HL-60 (cell line): ENCODE data around the gene PPIL1.

Experiments used
- DNase-seq, 2 experiments: peaks; one replicate each; pipeline ENCODE4 v3.0.0-alpha.2; 2010 to 2020; ENCODE audit warnings: low read depth in 1 of 2, low spot score in 1 of 2
- H3K27ac ChIP-seq: fragments of 250-450 bp; sonication (Bioruptor Pico); replicated peaks from 2 replicates; pipeline ENCODE4 v1.5.1; 2020; ENCODE audit warnings: mild to moderate bottlenecking, moderate library complexity
- H3K27me3 ChIP-seq: fragments of 250-450 bp; sonication (Bioruptor Pico); 2 replicates; pipeline ENCODE4 v1.5.1; 2021; ENCODE audit warnings: mild to moderate bottlenecking, moderate library complexity; ENCODE audit not compliant: insufficient read depth, poor library complexity, severe bottlenecking
- H3K4me3 ChIP-seq: replicated peaks from 2 replicates; pipeline ENCODE4 v1.5.1; 2011; ENCODE audit warnings: mild to moderate bottlenecking, control low read depth, low read length; ENCODE audit not compliant: insufficient read depth
- GABPA ChIP-seq: IDR thresholded peaks from 2 replicates; pipeline ENCODE4 v1.6.1; 2012; ENCODE audit warnings: low read depth
- POLR2AphosphoS5 ChIP-seq: IDR thresholded peaks from 2 replicates; pipeline ENCODE4 v1.6.1; 2012; ENCODE audit warnings: low read depth
- SPI1 ChIP-seq: IDR thresholded peaks from 2 replicates; pipeline ENCODE4 v1.6.1; 2012; ENCODE audit warnings: low read depth, mild to moderate bottlenecking, borderline replicate concordance
- TF ChIP-seq, protein P1 (sequence below): IDR thresholded peaks from one replicate; pipeline ENCODE4 v1.5.1; 2011; ENCODE audit warnings: low read length, control low read depth, inconsistent platforms; ENCODE audit not compliant: insufficient read depth
- TF ChIP-seq, protein P2 (sequence below): IDR thresholded peaks from 2 replicates; pipeline ENCODE4 v1.6.1; 2012; ENCODE audit warnings: low read depth; ENCODE audit not compliant: insufficient replicate concordance

Gene PPIL1

DNA sequence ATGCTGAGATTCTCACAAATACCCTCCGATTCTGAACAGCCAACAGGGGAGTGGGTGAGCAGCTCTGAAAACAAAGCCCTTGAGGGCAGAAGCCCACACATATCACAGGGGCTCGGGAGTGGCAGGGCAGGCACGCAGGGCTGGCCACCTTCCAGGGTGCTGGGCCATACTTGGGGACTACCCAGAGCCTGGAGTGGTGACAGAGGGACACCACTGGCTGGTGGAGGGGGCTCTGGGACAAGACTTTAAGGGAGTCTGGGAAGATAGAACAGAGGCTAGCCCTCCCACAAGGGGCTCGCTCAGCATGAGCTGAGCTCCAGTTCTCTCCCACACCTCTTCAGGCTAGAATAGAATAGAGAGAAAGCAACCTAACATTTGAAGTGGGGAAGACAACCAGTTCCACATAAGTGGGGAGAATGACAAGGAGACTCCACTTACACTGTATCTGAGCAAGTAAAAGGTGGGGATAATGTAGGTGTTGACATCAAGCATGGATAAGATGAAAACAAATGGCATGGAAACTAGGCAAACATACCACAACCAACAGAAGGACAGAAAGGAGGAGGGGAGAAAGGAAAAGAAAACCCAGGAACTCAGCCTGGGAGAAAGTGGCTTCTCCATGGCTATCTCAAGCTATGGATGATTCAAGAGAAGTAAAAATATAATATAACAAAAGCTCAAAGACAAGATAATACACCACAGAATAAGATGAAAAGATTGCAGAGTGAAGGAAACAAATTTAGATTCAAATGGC is 7.0 kb downstream of the PPIL1 start:
- no peak for DNase-seq

DNA sequence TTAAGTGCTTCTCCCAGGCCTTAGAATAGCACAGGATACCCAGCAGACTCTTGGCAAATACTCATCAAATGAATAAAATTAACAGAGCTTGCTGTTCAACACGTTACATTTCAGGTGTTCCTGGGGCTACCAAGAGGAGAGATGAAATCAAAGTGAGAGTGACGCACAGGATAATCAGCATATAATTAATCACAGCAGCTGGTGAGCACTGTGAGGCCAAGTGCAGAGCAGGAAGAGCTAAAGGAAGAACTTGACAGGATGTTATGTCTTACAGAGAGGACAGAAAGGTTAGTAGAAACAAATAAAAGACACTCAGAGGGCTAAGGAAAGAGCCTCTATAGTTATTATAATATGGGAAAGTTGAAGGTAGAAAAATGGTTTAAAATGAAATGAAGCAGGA is 8.8 kb downstream of the PPIL1 start:
- Histone ChIP-seq H3K27me3 (no peaks in the 10 kb centered on the region), H3K27ac (no peak overlapping the region), H3K4me3 (no peak overlapping the region)
- no peak for DNase-seq
- TF ChIP-seq POLR2AphosphoS5: no peak
- TF ChIP-seq, protein P1, sequence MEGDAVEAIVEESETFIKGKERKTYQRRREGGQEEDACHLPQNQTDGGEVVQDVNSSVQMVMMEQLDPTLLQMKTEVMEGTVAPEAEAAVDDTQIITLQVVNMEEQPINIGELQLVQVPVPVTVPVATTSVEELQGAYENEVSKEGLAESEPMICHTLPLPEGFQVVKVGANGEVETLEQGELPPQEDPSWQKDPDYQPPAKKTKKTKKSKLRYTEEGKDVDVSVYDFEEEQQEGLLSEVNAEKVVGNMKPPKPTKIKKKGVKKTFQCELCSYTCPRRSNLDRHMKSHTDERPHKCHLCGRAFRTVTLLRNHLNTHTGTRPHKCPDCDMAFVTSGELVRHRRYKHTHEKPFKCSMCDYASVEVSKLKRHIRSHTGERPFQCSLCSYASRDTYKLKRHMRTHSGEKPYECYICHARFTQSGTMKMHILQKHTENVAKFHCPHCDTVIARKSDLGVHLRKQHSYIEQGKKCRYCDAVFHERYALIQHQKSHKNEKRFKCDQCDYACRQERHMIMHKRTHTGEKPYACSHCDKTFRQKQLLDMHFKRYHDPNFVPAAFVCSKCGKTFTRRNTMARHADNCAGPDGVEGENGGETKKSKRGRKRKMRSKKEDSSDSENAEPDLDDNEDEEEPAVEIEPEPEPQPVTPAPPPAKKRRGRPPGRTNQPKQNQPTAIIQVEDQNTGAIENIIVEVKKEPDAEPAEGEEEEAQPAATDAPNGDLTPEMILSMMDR: no peak
- TF ChIP-seq GABPA: no peak
- TF ChIP-seq, protein P2, sequence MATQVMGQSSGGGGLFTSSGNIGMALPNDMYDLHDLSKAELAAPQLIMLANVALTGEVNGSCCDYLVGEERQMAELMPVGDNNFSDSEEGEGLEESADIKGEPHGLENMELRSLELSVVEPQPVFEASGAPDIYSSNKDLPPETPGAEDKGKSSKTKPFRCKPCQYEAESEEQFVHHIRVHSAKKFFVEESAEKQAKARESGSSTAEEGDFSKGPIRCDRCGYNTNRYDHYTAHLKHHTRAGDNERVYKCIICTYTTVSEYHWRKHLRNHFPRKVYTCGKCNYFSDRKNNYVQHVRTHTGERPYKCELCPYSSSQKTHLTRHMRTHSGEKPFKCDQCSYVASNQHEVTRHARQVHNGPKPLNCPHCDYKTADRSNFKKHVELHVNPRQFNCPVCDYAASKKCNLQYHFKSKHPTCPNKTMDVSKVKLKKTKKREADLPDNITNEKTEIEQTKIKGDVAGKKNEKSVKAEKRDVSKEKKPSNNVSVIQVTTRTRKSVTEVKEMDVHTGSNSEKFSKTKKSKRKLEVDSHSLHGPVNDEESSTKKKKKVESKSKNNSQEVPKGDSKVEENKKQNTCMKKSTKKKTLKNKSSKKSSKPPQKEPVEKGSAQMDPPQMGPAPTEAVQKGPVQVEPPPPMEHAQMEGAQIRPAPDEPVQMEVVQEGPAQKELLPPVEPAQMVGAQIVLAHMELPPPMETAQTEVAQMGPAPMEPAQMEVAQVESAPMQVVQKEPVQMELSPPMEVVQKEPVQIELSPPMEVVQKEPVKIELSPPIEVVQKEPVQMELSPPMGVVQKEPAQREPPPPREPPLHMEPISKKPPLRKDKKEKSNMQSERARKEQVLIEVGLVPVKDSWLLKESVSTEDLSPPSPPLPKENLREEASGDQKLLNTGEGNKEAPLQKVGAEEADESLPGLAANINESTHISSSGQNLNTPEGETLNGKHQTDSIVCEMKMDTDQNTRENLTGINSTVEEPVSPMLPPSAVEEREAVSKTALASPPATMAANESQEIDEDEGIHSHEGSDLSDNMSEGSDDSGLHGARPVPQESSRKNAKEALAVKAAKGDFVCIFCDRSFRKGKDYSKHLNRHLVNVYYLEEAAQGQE: no peak
- no peak for TF ChIP-seq SPI1

More for the DNA sequence above, 7.0 kb downstream of the PPIL1 start:
- no peaks in the 10 kb centered on the region for H3K27me3 ChIP-seq
- H3K4me3 ChIP-seq: no peak overlapping the region
- TF ChIP-seq GABPA: no peak
- TF ChIP-seq, protein P1: no peak
- no peak for TF ChIP-seq SPI1
- TF ChIP-seq POLR2AphosphoS5: no peak
- TF ChIP-seq, protein P2: no peak
- no peak overlapping the region for H3K27ac ChIP-seq

DNA sequence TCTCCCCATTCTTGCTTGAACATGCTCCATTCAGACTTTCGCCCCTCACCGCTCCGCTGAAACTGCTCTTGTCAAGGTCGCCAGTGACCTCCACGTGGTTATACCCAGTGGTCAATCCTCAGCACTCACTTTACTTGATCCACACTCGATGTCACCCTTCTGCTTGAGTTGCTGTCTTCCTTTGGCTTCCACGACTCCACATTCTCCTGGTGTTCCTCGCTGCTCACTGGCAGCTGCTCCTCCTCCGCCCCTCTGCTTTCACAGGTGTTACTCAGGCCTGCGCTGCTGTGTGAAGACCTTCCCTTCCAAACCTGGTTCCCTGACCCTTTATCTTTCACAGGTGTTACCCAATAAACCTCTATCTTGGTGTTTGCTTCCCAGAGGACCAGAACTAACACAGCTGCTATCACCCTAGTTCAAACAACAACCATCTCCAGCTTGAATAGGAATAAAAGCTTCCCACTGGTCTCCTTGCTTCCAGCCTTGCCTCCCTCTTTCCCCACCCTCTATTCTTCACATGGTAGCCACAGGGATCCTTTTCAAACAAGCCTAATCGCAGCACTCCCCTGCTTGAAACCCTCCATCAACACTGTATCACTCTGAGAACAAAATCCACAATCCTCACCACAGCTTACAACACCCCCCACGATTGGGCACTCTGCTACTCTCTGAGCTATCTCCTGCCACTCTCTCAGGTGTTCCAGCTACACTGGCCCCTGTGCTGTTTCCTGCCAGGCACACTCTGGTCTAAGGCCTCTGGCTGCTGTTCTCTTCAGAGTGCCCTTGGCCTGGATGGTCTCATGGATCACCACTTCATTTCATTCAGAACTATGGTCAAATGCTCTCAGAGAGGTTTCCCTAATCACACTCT is 10.7 kb downstream of the PPIL1 start:
- Histone ChIP-seq H3K27me3 (no peaks in the 10 kb centered on the region), H3K4me3 (no peak overlapping the region), H3K27ac (no peak overlapping the region)
- TF ChIP-seq, protein P2: no peak
- TF ChIP-seq, protein P1: no peak
- TF ChIP-seq POLR2AphosphoS5 (no peak), GABPA (no peak), SPI1 (no peak)
- DNase-seq: no peak
